Measurements from ENCODE around the gene LRCH1.

The LRCH1 gene

GRCh38 chr13:46716821-46717220 is 163.9 kb downstream of the LRCH1 start:
- no peaks in the 10 kb centered on the region for H3K4me1 Mint-ChIP-seq (ENCODE audit: low read depth)
- H3K4me3 Mint-ChIP-seq = no peak overlapping the region
- no peaks in the 10 kb centered on the region for H3K27me3 Mint-ChIP-seq
- H3K36me3 Mint-ChIP-seq = peaks cover 9% of the 10 kb centered on the region
- H3K9me3 Mint-ChIP-seq (ENCODE audit: low read depth) = no peaks in the 10 kb centered on the region
- H3K27ac Mint-ChIP-seq = no peak overlapping the region

DNA sequence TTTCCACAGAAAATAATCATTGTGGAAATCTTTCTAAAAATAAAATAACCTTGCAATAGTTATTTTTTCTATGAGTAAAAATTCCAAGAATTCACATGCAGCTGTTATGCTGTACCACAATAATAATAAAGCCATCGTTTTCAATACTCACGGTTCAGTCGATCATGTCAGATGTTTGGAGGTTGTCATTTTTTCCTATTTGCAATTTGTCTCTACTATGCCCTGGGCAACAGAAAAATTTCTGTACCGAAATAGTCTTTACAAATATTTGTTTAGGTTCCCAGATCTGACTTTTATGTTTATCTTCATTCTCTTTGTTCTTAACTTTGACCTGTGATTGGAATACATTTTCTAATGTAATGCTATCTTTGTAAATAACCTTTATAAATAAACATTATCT is 164.3 kb downstream of the LRCH1 start:
- no peak overlapping the region for H3K4me3 Mint-ChIP-seq
- no peak overlapping the region for H3K27ac Mint-ChIP-seq
- peaks cover 9% of the 10 kb centered on the region for H3K36me3 Mint-ChIP-seq
- H3K9me3 Mint-ChIP-seq (ENCODE audit: low read depth) = no peaks in the 10 kb centered on the region
- H3K27me3 Mint-ChIP-seq = no peaks in the 10 kb centered on the region
- H3K4me1 Mint-ChIP-seq (ENCODE audit: low read depth) = no peaks in the 10 kb centered on the region

- no peak overlapping the region for H3K4me3 Mint-ChIP-seq
- no peaks in the 10 kb centered on the region for H3K4me1 Mint-ChIP-seq (ENCODE audit: low read depth)
- no peaks in the 10 kb centered on the region for H3K27me3 Mint-ChIP-seq
- peaks cover 8% of the 10 kb centered on the region for H3K36me3 Mint-ChIP-seq
- no peak overlapping the region for H3K27ac Mint-ChIP-seq
- no peaks in the 10 kb centered on the region for H3K9me3 Mint-ChIP-seq (ENCODE audit: low read depth)
These were observed 164.9 kb downstream of the LRCH1 start for GRCh38 chr13:46717856-46718255.

DNA sequence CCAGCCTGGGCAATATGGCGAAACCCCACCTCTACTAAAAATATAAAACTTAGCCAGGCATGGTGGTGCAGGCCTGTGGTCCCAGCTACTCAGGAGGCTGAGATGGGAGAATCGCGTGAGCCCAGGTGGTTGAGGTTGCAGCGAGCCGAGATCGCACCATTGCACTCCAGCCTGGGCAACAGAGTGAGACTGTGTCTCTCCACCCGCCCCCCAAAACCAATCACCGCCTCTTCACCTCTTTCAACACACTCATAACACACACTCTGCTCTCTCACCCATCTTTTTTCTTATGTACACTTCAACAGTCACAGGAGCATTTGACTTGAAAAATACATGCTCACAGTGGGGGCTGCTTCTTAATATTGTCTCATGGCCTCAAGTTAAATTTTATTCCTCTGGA is 167.2 kb downstream of the LRCH1 start:
- Mint-ChIP-seq H3K4me3 (no peak overlapping the region), H3K27me3 (no peaks in the 10 kb centered on the region), H3K27ac (no peak overlapping the region), H3K4me1 (ENCODE audit: low read depth) (no peaks in the 10 kb centered on the region), H3K9me3 (ENCODE audit: low read depth) (no peaks in the 10 kb centered on the region), H3K36me3 (peaks cover 15% of the 10 kb centered on the region)

DNA sequence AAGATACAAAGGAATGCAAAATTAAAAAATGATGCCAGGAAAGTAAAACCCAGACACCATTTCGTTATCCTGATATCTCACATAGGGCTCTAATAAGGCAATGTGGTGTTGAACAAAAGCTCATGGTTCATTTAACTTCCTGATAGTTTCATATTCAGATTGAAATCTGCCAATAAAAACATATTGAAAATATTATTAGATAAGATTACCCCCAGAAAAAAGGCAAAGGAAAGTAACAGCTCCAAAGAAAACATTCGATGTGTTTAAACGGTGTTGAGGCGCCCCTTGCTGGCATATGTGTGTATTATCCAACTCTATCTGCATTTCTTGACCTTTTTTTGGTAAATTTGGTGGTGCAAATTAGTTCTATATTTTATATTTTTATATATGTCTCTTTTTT is 168.1 kb downstream of the LRCH1 start:
- no peak overlapping the region for H3K4me3 Mint-ChIP-seq
- H3K36me3 Mint-ChIP-seq = peaks cover 21% of the 10 kb centered on the region
- H3K4me1 Mint-ChIP-seq (ENCODE audit: low read depth) = no peaks in the 10 kb centered on the region
- no peaks in the 10 kb centered on the region for H3K9me3 Mint-ChIP-seq (ENCODE audit: low read depth)
- H3K27ac Mint-ChIP-seq = no peak overlapping the region
- H3K27me3 Mint-ChIP-seq = no peaks in the 10 kb centered on the region

- Mint-ChIP-seq H3K27me3 (no peaks in the 10 kb centered on the region), H3K36me3 (peaks cover 28% of the 10 kb centered on the region), H3K9me3 (ENCODE audit: low read depth) (no peaks in the 10 kb centered on the region), H3K4me3 (no peak overlapping the region), H3K27ac (no peak overlapping the region), H3K4me1 (ENCODE audit: low read depth) (no peaks in the 10 kb centered on the region)
These were observed 173.4 kb downstream of the LRCH1 start for GRCh38 chr13:46726347-46726746.

- Mint-ChIP-seq H3K9me3 (ENCODE audit: low read depth) (no peaks in the 10 kb centered on the region), H3K4me1 (ENCODE audit: low read depth) (no peaks in the 10 kb centered on the region), H3K27me3 (no peaks in the 10 kb centered on the region), H3K4me3 (no peak overlapping the region), H3K36me3 (peaks cover 30% of the 10 kb centered on the region), H3K27ac (no peak overlapping the region)
These were observed 175.8 kb downstream of the LRCH1 start for GRCh38 chr13:46728777-46729176.

GRCh38 chr13:46731535-46731934 is 178.6 kb downstream of the LRCH1 start:
- Mint-ChIP-seq H3K4me3 (no peak overlapping the region), H3K27ac (no peak overlapping the region), H3K9me3 (ENCODE audit: low read depth) (no peaks in the 10 kb centered on the region), H3K4me1 (ENCODE audit: low read depth) (no peaks in the 10 kb centered on the region), H3K36me3 (peaks cover 18% of the 10 kb centered on the region), H3K27me3 (no peaks in the 10 kb centered on the region)

GRCh38 chr13:46735425-46735824 is 182.5 kb downstream of the LRCH1 start:
- no peaks in the 10 kb centered on the region for H3K27me3 Mint-ChIP-seq
- no peaks in the 10 kb centered on the region for H3K9me3 Mint-ChIP-seq (ENCODE audit: low read depth)
- H3K4me3 Mint-ChIP-seq = no peak overlapping the region
- H3K27ac Mint-ChIP-seq = no peak overlapping the region
- H3K4me1 Mint-ChIP-seq (ENCODE audit: low read depth) = no peaks in the 10 kb centered on the region
- peaks cover 10% of the 10 kb centered on the region for H3K36me3 Mint-ChIP-seq

GRCh38 chr13:46736541-46737310 is 183.8 kb downstream of the LRCH1 start:
- Mint-ChIP-seq H3K4me3 (no peak overlapping the region), H3K27ac (no peak overlapping the region), H3K4me1 (ENCODE audit: low read depth) (no peaks in the 10 kb centered on the region), H3K36me3 (peaks cover 7% of the 10 kb centered on the region), H3K9me3 (ENCODE audit: low read depth) (no peaks in the 10 kb centered on the region), H3K27me3 (no peaks in the 10 kb centered on the region)

DNA sequence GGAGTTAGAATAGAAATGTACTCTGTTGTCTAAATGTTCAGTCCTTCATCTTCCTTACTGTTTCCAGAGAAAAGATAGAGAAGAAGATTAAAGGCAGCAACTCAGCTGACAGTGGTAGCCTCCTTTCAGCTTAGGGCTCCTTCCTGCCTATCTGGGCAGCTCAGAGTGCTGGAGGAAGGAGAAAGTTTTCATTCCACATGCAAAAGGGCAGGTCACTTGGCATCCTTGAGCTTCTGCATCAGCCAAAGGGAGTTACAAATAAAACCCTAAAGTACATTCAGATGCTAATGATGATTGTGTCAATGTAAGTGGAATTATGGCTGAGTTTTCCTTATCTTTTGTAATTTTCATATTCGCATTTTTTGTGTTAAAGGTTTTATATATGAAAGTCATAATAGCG is 185.1 kb downstream of the LRCH1 start:
- Mint-ChIP-seq H3K4me3 (no peak overlapping the region), H3K27me3 (no peaks in the 10 kb centered on the region)

GRCh38 chr13:46738766-46739165 is 185.8 kb downstream of the LRCH1 start:
- no peak overlapping the region for H3K27ac Mint-ChIP-seq
- no peak overlapping the region for H3K4me3 Mint-ChIP-seq
- no peaks in the 10 kb centered on the region for H3K4me1 Mint-ChIP-seq (ENCODE audit: low read depth)
- no peaks in the 10 kb centered on the region for H3K27me3 Mint-ChIP-seq
- peaks cover 2% of the 10 kb centered on the region for H3K36me3 Mint-ChIP-seq
- no peaks in the 10 kb centered on the region for H3K9me3 Mint-ChIP-seq (ENCODE audit: low read depth)

More for the DNA sequence above, 185.1 kb downstream of the LRCH1 start:
- Mint-ChIP-seq H3K27ac (no peak overlapping the region), H3K9me3 (ENCODE audit: low read depth) (no peaks in the 10 kb centered on the region), H3K36me3 (peaks cover 2% of the 10 kb centered on the region), H3K4me1 (ENCODE audit: low read depth) (no peaks in the 10 kb centered on the region)

DNA sequence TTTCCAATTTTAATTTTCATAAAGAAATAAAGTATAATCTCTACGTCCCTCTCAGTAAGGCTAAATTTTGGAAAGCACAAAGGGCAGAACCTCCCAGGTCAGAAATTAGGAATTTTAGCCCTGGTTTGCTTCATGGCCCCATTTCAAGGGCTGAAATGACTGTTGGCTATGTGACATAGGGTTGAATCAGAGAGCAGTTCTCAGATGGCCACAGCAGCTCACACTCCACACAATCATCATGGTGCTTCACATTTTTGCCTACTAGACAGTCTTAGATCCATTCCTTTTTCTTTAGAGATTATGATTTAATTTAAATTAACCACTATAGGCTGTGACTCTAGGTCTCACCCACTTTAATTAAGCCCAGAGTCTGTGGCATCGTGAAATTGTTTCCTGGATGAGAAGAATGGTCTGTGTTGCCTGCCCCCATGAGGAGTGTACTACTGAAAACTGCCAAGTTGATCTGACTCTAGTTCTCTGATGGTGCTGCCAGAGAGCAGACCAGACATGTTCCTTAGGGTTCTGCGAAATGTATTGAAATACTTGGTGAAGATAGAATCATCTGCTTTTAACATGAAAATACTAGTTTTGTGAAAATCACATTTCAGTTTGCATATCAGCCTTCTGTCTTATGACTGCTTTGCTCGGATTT is 186.6 kb downstream of the LRCH1 start:
- Mint-ChIP-seq H3K27ac (no peak overlapping the region), H3K4me1 (ENCODE audit: low read depth) (no peaks in the 10 kb centered on the region), H3K27me3 (no peaks in the 10 kb centered on the region), H3K9me3 (ENCODE audit: low read depth) (no peaks in the 10 kb centered on the region), H3K4me3 (no peak overlapping the region), H3K36me3 (peaks cover 2% of the 10 kb centered on the region)

DNA sequence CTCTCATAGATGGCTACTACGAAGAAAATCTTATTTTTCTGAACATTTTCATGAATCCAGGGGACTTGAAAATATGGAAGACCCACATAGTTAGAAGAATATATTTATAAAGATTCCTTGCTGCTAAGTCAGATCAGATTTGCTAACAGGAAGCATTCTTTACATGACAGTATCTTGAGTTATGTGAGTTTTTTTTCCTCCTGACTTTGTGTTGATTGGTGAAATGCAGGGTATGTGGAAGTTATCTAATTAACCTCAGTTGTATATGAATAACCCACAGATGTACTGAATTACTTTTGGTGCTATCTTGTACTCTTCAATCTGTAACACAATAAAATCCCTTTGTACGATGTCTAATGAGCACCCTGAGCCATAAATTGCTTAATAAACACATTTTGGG is 190.2 kb downstream of the LRCH1 start:
- Mint-ChIP-seq H3K4me1 (ENCODE audit: low read depth) (no peaks in the 10 kb centered on the region), H3K36me3 (no peaks in the 10 kb centered on the region), H3K27ac (no peak overlapping the region), H3K4me3 (no peak overlapping the region), H3K9me3 (ENCODE audit: low read depth) (no peaks in the 10 kb centered on the region), H3K27me3 (no peaks in the 10 kb centered on the region)

- no peak overlapping the region for H3K4me3 Mint-ChIP-seq
- no peaks in the 10 kb centered on the region for H3K36me3 Mint-ChIP-seq
- no peaks in the 10 kb centered on the region for H3K27me3 Mint-ChIP-seq
- peaks cover under 1% of the 10 kb centered on the region for H3K4me1 Mint-ChIP-seq (ENCODE audit: low read depth)
- H3K9me3 Mint-ChIP-seq (ENCODE audit: low read depth) = no peaks in the 10 kb centered on the region
- no peak overlapping the region for H3K27ac Mint-ChIP-seq
These were observed 192.1 kb downstream of the LRCH1 start for GRCh38 chr13:46745062-46745461.

DNA sequence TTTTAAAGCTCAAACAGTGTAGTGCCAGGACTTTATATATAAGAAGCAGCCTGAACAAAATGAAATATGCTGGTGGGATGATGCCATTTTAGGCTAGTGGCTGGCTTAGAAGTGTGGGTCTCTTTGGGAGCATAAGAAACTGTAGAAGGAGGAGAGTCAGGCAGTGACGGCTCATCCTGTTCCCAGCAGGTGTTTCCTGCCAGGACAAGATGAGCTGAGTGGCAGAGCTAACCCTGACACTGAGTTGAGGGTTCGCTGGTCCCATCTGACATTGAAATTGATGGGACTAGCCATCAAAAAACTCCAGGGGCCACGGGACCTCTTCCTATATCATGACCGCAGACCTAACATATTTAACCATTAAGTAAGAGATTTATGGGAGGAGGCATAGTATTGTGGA is 192.7 kb downstream of the LRCH1 start:
- Mint-ChIP-seq H3K27ac (no peak overlapping the region), H3K9me3 (ENCODE audit: low read depth) (no peaks in the 10 kb centered on the region), H3K27me3 (no peaks in the 10 kb centered on the region), H3K36me3 (no peaks in the 10 kb centered on the region), H3K4me1 (ENCODE audit: low read depth) (peaks cover 7% of the 10 kb centered on the region), H3K4me3 (no peak overlapping the region)
